HEK293T (cell line): ENCODE measurements around the gene CA11.

Source experiments
- SP1 ChIP-seq: fragments of 450-650 bp; IDR thresholded peaks from 2 replicates; pipeline ENCODE4 v1.6.1; 2017
- TF ChIP-seq, protein P1 (sequence below): fragments of 450-650 bp; IDR thresholded peaks from 2 replicates; pipeline ENCODE4 v1.6.1; 2016

DNA sequence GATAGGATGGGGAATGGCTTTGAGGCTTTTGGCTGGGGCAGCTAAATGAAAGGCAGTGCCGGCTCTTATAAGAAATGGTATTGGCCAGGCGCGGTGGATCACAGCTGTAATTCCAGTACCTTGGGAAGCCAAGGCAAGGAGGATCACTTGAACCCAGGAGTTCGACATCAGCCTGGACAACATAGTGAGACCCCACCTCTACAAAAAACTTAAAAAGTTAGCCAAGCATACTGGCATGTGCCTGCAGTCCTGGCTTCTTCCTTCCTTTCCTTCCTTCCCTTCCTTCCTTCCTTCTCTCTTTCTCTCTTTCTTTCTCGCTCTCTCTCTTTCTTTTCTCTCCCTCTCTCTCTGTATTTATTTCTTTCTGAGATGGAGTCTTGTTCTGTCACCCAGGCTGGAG is 3.1 kb downstream of the CA11 start:
- no peak for TF ChIP-seq SP1
- TF ChIP-seq, protein P1, sequence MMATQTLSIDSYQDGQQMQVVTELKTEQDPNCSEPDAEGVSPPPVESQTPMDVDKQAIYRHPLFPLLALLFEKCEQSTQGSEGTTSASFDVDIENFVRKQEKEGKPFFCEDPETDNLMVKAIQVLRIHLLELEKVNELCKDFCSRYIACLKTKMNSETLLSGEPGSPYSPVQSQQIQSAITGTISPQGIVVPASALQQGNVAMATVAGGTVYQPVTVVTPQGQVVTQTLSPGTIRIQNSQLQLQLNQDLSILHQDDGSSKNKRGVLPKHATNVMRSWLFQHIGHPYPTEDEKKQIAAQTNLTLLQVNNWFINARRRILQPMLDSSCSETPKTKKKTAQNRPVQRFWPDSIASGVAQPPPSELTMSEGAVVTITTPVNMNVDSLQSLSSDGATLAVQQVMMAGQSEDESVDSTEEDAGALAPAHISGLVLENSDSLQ = no peak
